ENCODE results near the gene SAMD4A.

Gene SAMD4A

DNA sequence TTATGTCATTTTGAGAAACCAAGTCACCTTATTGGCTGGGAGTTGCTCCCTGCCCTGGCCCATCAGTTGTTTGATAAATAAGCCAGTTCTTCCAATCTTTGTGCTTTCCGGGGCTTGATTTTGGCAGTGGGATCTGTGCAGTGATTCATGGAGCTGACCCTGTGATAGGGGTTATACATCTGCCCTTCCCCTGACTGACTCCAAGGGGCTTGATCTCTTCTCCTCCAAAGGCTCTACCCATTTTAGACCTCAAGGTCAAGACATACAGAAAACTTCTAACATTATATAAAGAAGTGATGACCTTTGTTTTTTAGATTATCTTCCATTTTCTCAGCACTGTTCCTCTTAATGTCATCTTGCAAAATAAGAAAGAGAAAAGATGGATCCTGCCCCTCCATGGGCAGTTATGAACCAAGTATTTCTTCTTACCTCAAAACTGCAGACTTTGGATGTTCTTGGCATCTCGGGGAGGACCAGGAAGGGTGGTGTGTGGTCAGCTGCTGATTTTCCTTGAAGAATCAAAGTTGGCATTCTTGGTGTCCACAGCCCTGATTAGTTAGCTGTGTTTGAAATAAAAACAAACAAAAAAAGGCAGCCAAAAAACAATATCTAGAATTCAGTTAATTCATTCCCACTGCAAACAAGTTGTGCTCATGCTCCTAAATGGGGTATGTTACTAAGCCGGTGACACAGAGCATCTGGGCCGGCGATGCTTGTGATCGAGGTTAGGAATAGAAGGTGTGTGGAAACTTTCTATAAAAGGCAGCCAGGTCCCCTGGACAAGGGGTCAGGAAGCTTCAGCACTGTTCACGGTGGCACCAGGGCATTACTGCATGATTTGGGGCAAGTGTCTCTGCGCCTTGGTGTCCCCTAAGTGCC is 120.2 kb downstream of the SAMD4A start:
- no peaks in the 10 kb centered on the region for H3K36me3 Mint-ChIP-seq
- no peak overlapping the region for H3K27ac Mint-ChIP-seq
- DNase-seq = no peak
- H3K9me3 Mint-ChIP-seq = no peaks in the 10 kb centered on the region
- H3K27me3 Mint-ChIP-seq = peaks cover 34% of the 10 kb centered on the region
- CTCF ChIA-PET = interaction anchor here (1.3 to 3.0 kb wide), 2 partner anchors 17 to 86 kb away, joined by 4 to 9 read pairs; no protein-coding TSS in a partner anchor
- H3K4me3 Mint-ChIP-seq = no peak overlapping the region
- peaks cover 10% of the 10 kb centered on the region for H3K4me1 Mint-ChIP-seq

DNA sequence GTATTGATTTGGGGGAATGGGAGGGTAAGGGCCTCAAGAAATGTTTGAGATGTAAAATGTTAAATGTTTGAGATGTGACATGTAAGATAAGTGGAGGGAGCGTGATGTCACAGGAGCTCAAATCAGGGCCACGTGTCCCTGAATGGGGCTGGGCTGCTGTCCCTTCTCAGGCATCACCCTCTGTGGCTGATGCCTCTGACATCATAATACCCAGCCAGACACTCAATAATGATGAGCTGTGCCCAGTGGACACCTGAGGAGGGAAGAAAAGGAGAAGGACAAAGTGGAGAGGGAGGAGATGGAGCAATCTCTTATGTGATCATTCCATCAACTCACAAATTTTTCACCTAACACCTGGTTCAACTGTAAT is 120.8 kb downstream of the SAMD4A start:
- Mint-ChIP-seq H3K36me3 (no peaks in the 10 kb centered on the region), H3K27ac (no peak overlapping the region), H3K4me1 (peaks cover 10% of the 10 kb centered on the region), H3K9me3 (no peaks in the 10 kb centered on the region), H3K27me3 (peaks cover 34% of the 10 kb centered on the region), H3K4me3 (no peak overlapping the region)
- CTCF ChIA-PET = interaction anchor here (0.8 to 3.0 kb wide), 3 partner anchors 18 to 114 kb away, joined by 3 to 9 read pairs (median 4); no protein-coding TSS in a partner anchor
- no peak for DNase-seq

DNA sequence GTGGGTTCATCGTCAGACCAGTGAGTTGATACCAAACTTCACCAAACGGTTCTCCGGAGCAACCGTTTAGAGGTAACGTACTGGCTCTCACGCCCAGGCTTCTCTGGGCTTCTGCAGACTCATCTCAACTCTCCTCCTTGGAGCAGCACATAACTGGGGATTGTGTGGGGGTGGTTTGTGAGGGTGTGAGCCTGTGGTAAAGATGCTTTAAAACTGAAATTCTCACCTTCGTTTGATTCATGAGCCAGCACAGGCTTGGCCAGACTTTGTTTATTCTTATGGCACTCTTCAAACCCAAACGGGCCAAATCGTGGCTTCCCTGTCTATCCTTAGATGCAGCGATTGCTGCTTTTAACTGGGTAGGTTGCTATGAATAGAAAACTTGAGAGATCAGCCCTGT is 121.3 kb downstream of the SAMD4A start:
- Mint-ChIP-seq H3K9me3 (no peaks in the 10 kb centered on the region), H3K27ac (no peak overlapping the region), H3K36me3 (no peaks in the 10 kb centered on the region), H3K27me3 (peaks cover 29% of the 10 kb centered on the region), H3K4me3 (no peak overlapping the region), H3K4me1 (peaks cover 10% of the 10 kb centered on the region)
- DNase-seq = no peak
- CTCF ChIA-PET = interaction anchor here (0.8 kb wide), 1 partner anchor 115 kb away, joined by 3 read pairs; no protein-coding TSS in a partner anchor

DNA sequence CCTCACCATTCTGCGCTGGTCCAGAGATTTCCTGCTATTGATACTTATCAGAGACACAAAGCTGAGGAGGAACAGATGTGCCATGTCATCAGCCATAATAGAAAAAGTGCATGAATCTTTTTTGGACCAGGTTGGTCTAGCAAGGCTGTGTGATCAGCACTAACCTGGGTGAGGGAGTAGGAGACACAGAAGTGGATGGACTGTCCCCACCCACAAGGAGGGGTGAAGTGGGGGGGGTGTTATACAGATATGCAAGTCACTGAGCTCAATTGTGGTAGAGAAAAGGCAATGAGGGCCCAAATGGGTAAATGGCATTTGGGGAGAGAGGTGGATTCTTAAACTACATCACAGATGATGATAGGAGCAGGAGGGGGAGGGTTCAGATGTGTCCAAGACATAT is 123.0 kb downstream of the SAMD4A start:
- Mint-ChIP-seq H3K9me3 (no peaks in the 10 kb centered on the region), H3K4me3 (no peak overlapping the region), H3K27me3 (peaks cover 38% of the 10 kb centered on the region), H3K4me1 (peaks cover 7% of the 10 kb centered on the region), H3K27ac (no peak overlapping the region), H3K36me3 (no peaks in the 10 kb centered on the region)
- no peak for DNase-seq
- CTCF ChIA-PET = interaction anchor here (0.6 to 5.2 kb wide), 11 partner anchors 15 to 308 kb away, joined by 3 to 28 read pairs (median 5); partner anchors contain the start of gene SAMD4A

DNA sequence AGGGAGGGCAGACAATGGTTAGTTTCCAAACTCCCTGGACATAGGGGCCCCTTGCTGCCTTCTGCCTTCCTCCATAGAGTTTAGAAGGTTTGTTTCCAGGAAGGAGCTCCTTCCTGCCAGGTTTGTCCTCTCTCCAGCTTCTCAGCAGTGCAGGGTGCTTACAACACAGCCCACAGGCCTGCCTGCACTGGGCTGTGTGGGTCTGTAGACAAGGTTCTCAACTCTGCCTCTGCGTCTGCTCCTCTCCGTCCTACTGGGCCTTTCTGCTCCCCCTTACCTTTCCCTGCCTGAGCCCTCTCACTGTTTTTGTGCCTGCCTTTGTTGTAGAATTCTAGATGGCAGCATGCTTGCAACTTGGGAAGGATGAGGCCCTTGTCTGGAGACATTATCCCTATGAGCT is 124.0 kb downstream of the SAMD4A start:
- DNase-seq = no peak
- no peak overlapping the region for H3K4me3 Mint-ChIP-seq
- H3K4me1 Mint-ChIP-seq = no peaks in the 10 kb centered on the region
- H3K36me3 Mint-ChIP-seq = no peaks in the 10 kb centered on the region
- H3K9me3 Mint-ChIP-seq = no peaks in the 10 kb centered on the region
- CTCF ChIA-PET = interaction anchor here (0.8 to 5.2 kb wide), 22 partner anchors 10 to 249 kb away, joined by 3 to 28 read pairs (median 6); partner anchors contain the start of gene SAMD4A
- peaks cover 38% of the 10 kb centered on the region for H3K27me3 Mint-ChIP-seq
- no peak overlapping the region for H3K27ac Mint-ChIP-seq

DNA sequence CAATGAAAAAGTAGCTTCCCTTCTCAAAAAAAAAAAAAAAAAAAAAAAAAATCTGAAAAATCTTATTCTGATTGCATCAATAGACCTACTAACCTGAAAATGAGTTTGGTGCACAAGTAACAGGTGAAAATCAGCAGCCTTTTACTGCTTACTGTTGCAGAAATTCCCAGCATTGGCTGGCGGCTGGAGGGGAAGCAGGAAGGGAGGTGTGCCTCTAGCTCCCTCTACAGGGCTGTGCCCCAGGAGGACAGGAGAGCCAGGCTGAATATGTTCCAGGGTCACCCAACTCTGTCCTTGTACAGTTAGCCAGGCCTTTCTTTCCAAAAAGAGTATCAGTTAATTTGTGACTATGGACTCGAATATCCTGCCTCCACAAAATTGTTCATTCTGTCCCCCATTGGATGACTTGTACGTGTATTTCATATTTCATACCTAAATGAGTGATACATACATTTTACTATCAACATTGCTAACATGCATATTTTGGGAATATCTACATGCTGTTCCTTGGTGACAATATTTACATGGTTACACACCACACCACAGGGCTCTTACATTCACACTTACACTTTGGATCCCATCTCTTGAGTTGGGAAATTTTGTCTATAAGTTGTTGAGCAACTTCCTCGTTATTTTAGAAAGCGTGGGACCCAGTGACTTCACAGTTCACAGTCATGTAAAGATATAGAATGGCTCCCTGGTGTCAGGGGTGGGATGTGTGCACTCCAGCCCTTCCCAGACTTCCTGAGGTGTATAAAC is 124.8 kb downstream of the SAMD4A start:
- no peaks in the 10 kb centered on the region for H3K36me3 Mint-ChIP-seq
- no peaks in the 10 kb centered on the region for H3K4me1 Mint-ChIP-seq
- CTCF ChIA-PET = interaction anchor here (0.8 to 5.2 kb wide), 19 partner anchors 9 to 250 kb away, joined by 3 to 28 read pairs (median 6); partner anchors contain the start of gene SAMD4A
- no peaks in the 10 kb centered on the region for H3K9me3 Mint-ChIP-seq
- H3K27me3 Mint-ChIP-seq = peaks cover 32% of the 10 kb centered on the region
- H3K4me3 Mint-ChIP-seq = no peak overlapping the region
- H3K27ac Mint-ChIP-seq = no peak overlapping the region
- DNase-seq = peak; percentile 59

DNA sequence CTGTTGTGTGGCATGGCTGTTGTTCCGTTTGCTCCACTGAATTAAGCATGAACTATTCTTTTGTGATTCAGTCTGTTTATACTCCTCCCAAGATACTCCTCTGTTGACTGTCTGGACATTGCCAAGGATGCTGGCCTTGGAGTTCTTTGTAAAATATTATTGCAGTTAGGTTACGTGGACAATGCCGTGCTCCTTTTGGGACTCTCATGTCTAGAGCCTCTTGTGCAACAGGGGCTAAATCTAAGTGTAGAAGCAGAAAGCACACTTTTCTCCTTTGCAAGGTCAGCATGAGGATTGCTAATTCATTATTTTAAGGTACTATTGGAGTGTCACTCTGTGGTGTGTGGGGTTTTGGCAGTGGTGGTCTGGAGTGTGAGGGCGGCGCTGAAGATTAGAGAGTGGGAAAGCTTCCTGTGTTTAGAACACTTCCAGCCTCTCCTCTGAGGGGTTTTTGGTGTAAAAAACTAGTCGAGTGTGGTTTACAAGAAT is 125.4 kb downstream of the SAMD4A start:
- DNase-seq = no peak
- CTCF ChIA-PET = interaction anchor here (1.7 to 5.2 kb wide), 3 partner anchors 31 to 128 kb away, joined by 9 to 28 read pairs (median 25); no protein-coding TSS in a partner anchor
- H3K36me3 Mint-ChIP-seq = no peaks in the 10 kb centered on the region
- H3K27me3 Mint-ChIP-seq = peaks cover 38% of the 10 kb centered on the region
- H3K4me3 Mint-ChIP-seq = no peak overlapping the region
- no peaks in the 10 kb centered on the region for H3K4me1 Mint-ChIP-seq
- no peaks in the 10 kb centered on the region for H3K9me3 Mint-ChIP-seq
- H3K27ac Mint-ChIP-seq = no peak overlapping the region

DNA sequence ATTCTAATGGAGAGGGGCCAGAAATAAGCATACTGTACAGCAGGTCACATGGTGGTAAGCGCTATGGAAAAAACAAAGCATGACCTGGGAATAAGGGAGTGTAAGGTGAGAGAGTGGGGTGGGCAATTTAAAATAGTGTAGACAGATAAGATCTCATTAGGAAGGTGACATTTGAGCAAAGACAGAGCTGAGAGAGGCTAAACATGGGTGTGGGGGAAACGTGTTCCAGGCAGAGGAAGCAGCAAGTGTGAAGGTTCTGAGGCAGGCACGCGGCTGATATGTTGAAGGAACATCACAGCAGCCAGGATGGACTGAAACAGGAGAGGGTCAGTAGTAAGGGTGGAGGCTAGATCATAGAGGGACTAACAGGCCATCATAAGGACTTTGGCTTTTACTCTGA is 126.8 kb downstream of the SAMD4A start:
- H3K9me3 Mint-ChIP-seq = no peaks in the 10 kb centered on the region
- CTCF ChIA-PET = interaction anchor here (0.6 to 5.2 kb wide), 6 partner anchors 23 to 129 kb away, joined by 3 to 28 read pairs (median 10); no protein-coding TSS in a partner anchor
- no peaks in the 10 kb centered on the region for H3K36me3 Mint-ChIP-seq
- H3K27ac Mint-ChIP-seq = no peak overlapping the region
- H3K4me3 Mint-ChIP-seq = no peak overlapping the region
- no peak for DNase-seq
- peaks cover 36% of the 10 kb centered on the region for H3K27me3 Mint-ChIP-seq
- H3K4me1 Mint-ChIP-seq = no peaks in the 10 kb centered on the region

DNA sequence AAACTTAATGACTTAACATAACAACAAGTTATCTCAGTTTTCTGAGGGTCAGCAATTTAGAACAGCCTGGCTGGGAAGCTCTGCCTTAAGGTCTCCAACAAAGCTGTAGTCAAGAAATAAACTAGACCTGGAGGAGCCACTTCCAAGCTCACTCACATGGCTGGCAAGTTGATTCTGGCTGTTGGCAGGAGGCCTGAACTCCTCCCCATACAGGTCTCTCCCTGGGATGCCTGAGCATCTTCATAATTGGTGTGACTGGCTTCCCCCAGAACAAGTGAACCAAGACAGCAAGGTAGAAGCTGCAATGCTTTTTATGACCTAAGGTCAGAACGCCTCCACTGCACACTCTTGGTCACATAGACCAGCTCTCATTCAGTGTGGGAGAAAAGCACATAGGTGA is 128.3 kb downstream of the SAMD4A start:
- Mint-ChIP-seq H3K4me3 (no peak overlapping the region), H3K27me3 (peaks cover 45% of the 10 kb centered on the region), H3K27ac (no peak overlapping the region), H3K36me3 (no peaks in the 10 kb centered on the region), H3K4me1 (no peaks in the 10 kb centered on the region), H3K9me3 (no peaks in the 10 kb centered on the region)
- CTCF ChIA-PET = interaction anchor here (0.8 to 1.4 kb wide), 4 partner anchors 9 to 121 kb away, joined by 3 to 5 read pairs (median 4); no protein-coding TSS in a partner anchor
- DNase-seq = no peak

DNA sequence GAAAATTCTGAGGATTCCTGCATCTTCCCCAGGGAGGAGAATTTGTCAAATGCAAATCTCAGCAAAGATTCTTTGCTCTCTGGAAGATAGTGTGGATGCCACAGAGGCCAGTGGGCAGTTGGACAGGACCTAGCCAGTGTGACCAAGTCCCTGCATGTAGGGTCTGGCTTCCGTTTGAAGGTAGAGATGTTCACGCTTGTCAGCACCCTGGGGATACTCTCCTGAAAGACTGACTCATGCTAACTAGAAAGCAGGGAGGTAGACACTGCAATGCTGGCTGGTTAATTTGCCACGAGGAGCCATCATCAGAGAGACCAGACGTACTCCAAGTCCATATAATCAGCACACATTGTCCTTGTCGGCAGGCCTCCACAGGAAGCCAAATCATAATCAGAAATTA is 130.1 kb downstream of the SAMD4A start:
- CTCF ChIA-PET = no interaction called here
- no peaks in the 10 kb centered on the region for H3K9me3 Mint-ChIP-seq
- H3K4me3 Mint-ChIP-seq = no peak overlapping the region
- DNase-seq = no peak
- H3K27me3 Mint-ChIP-seq = peaks cover 57% of the 10 kb centered on the region
- no peaks in the 10 kb centered on the region for H3K36me3 Mint-ChIP-seq
- peaks cover 13% of the 10 kb centered on the region for H3K4me1 Mint-ChIP-seq
- no peak overlapping the region for H3K27ac Mint-ChIP-seq

DNA sequence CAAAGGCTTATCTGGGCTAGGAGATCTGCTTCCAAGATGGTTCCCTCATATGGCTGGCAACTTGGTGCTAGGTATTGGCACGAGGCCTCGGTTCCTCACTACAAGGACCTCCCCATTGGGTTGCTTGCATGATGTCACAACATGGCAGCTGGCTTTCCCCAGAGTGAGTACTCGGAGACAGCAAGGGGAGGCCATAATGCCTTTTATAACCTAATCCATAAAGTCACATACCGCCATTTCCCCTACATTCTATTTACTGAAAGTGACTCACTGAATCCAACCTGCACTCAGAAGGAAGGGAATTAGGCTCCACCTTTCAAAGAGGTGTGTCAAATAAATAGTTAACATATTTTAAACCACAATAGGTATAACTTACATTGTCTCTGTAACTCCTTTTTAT is 130.9 kb downstream of the SAMD4A start:
- Mint-ChIP-seq H3K27ac (no peak overlapping the region), H3K4me3 (no peak overlapping the region)

DNA sequence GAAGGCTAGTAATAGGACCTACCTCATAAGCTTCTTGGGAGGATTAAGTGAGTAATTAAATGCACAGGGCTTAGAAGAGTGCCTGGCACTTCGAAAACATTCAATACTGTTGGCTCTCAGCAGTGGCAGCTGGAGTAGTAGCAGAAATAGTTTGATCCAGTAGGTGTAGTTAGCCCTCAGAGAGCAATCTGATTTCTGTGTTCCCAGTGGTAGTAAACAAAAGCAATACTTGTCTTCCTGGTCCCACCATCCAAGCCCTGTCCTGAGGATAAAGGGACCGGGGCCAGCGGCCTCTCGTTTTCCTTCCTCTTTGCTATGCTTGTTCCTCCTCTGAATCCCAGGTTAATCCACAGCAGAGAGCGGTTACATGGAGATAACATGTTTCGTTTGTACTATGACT is 131.6 kb downstream of the SAMD4A start:
- H3K9me3 Mint-ChIP-seq = no peaks in the 10 kb centered on the region
- H3K27ac Mint-ChIP-seq = no peak overlapping the region

More for the DNA sequence above, 130.9 kb downstream of the SAMD4A start:
- CTCF ChIA-PET = no interaction called here
- H3K9me3 Mint-ChIP-seq = no peaks in the 10 kb centered on the region
- DNase-seq = no peak
- no peaks in the 10 kb centered on the region for H3K36me3 Mint-ChIP-seq
- peaks cover 13% of the 10 kb centered on the region for H3K4me1 Mint-ChIP-seq
- peaks cover 64% of the 10 kb centered on the region for H3K27me3 Mint-ChIP-seq

DNA sequence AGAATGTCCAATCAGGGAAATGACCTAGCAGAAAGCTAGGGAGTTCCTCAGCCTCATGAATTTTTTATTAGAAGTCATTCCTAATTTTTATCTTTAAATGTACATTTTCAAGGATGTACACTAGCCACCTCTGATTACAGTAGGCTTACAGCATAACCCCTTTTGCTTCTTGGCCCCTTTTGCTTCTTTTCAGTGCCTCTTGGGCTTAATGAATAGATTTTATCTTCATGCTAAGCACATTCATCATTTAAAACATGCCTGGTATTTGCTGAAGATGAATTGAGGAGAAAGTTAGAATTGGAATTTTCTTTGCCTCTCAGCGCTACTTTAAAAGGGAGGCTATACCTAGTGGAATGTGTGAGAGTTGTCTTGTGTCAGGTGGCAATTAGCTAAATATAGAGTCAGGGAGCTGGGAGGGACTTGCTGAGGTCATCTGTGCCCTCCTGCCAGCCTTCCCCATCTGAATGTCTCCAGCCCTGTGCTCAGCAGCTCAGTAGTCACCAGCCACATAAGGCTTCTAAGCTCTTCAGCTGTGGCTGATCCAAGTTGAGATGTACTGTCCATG is 132.1 kb downstream of the SAMD4A start:
- no peak for DNase-seq
- CTCF ChIA-PET = interaction anchor here (1.3 kb wide), 1 partner anchor 77 kb away, joined by 4 read pairs; no protein-coding TSS in a partner anchor
- H3K36me3 Mint-ChIP-seq = no peaks in the 10 kb centered on the region
- H3K27me3 Mint-ChIP-seq = peaks cover 56% of the 10 kb centered on the region
- H3K4me3 Mint-ChIP-seq = no peak overlapping the region
- no peaks in the 10 kb centered on the region for H3K9me3 Mint-ChIP-seq
- peaks cover 13% of the 10 kb centered on the region for H3K4me1 Mint-ChIP-seq
- H3K27ac Mint-ChIP-seq = no peak overlapping the region

More for the DNA sequence above, 131.6 kb downstream of the SAMD4A start:
- no peaks in the 10 kb centered on the region for H3K36me3 Mint-ChIP-seq
- H3K27me3 Mint-ChIP-seq = peaks cover 61% of the 10 kb centered on the region
- CTCF ChIA-PET = no interaction called here
- H3K4me3 Mint-ChIP-seq = no peak overlapping the region
- DNase-seq = no peak
- H3K4me1 Mint-ChIP-seq = peaks cover 13% of the 10 kb centered on the region

All from activated naive CD4-positive, alpha-beta T cell treated with anti-CD3 and anti-CD28 coated beads, Interleukin-2, amount 10 ng/mL, durations not matched to agents 7 days and 5 days (primary cell).